ENCODE measurements around the gene TNNI2.
A peak's percentile ranks its signal among the peaks of the same experiment; 100 is the strongest.

TNNI2 gene

GRCh38 chr11:1851468-1852180 lies 12.8 kb downstream of the TNNI2 start:
- no peaks in the 10 kb centered on the region for H3K36me3 ChIP-seq (ENCODE audit: control insufficient read depth in 2 of 2, insufficient read depth in 1 of 2, low read length in 2 of 2)
- no peaks in the 10 kb centered on the region for H3K9me3 ChIP-seq (ENCODE audit: control insufficient read depth, insufficient read depth, low read depth, low read length)
- H3K27ac ChIP-seq (ENCODE audit: extremely low read depth, low read depth, low read length), result no peak overlapping the region
- POLR2A ChIA-PET, result no interaction called here
- H3K4me1 ChIP-seq (ENCODE audit: control insufficient read depth, insufficient read depth, low read length), result no peaks in the 10 kb centered on the region
- TF ChIP-seq KLF7 (tag by site-specific recombination; IDR thresholded peaks at IDR 0.05; ENCODE audit: borderline replicate concordance) (no peak), ZNF140 (tag by site-specific recombination; IDR thresholded peaks at IDR 0.05) (peak; percentile 59; the same call in 1 of the 2 replicates)
- no peak overlapping the region for H3K4me3 ChIP-seq (ENCODE audit: low read depth, low read length)
- CTCF ChIA-PET, result interaction anchor here (1.0 to 5.9 kb wide), 4 partner anchors 24 to 300 kb away, joined by 4 to 35 read pairs (median 6); no protein-coding TSS in a partner anchor

GRCh38 chr11:1852271-1852876 lies 13.6 kb downstream of the TNNI2 start:
- H3K36me3 ChIP-seq (ENCODE audit: control insufficient read depth in 2 of 2, insufficient read depth in 1 of 2, low read length in 2 of 2), result no peaks in the 10 kb centered on the region
- H3K4me3 ChIP-seq (ENCODE audit: low read depth, low read length), result no peak overlapping the region
- CTCF ChIA-PET, result interaction anchor here (0.6 to 1.7 kb wide), 3 partner anchors 60 to 299 kb away, joined by 3 to 9 read pairs (median 4); no protein-coding TSS in a partner anchor
- H3K27ac ChIP-seq (ENCODE audit: extremely low read depth, low read depth, low read length), result no peak overlapping the region
- POLR2A ChIA-PET, result no interaction called here
- TF ChIP-seq SP7 (tag by site-specific recombination; IDR thresholded peaks at IDR 0.05) (no peak), ZNF184 (tag by site-specific recombination; IDR thresholded peaks at IDR 0.05) (no peak), ZNF26 (tag by site-specific recombination; IDR thresholded peaks at IDR 0.05) (no peak), ZNF398 (tag by site-specific recombination; IDR thresholded peaks at IDR 0.05) (no peak)
- TF ChIP-seq, protein P1, sequence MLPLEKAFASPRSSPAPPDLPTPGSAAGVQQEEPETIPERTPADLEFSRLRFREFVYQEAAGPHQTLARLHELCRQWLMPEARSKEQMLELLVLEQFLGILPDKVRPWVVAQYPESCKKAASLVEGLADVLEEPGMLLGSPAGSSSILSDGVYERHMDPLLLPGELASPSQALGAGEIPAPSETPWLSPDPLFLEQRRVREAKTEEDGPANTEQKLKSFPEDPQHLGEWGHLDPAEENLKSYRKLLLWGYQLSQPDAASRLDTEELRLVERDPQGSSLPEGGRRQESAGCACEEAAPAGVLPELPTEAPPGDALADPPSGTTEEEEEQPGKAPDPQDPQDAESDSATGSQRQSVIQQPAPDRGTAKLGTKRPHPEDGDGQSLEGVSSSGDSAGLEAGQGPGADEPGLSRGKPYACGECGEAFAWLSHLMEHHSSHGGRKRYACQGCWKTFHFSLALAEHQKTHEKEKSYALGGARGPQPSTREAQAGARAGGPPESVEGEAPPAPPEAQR (tag by site-specific recombination; IDR thresholded peaks at IDR 0.05), result no peak
- TF ChIP-seq, protein P2, sequence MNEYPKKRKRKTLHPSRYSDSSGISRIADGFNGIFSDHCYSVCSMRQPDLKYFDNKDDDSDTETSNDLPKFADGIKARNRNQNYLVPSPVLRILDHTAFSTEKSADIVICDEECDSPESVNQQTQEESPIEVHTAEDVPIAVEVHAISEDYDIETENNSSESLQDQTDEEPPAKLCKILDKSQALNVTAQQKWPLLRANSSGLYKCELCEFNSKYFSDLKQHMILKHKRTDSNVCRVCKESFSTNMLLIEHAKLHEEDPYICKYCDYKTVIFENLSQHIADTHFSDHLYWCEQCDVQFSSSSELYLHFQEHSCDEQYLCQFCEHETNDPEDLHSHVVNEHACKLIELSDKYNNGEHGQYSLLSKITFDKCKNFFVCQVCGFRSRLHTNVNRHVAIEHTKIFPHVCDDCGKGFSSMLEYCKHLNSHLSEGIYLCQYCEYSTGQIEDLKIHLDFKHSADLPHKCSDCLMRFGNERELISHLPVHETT (tag by site-specific recombination; IDR thresholded peaks at IDR 0.05), result no peak
- H3K9me3 ChIP-seq (ENCODE audit: control insufficient read depth, insufficient read depth, low read depth, low read length), result no peaks in the 10 kb centered on the region
- H3K4me1 ChIP-seq (ENCODE audit: control insufficient read depth, insufficient read depth, low read length), result no peaks in the 10 kb centered on the region

DNA sequence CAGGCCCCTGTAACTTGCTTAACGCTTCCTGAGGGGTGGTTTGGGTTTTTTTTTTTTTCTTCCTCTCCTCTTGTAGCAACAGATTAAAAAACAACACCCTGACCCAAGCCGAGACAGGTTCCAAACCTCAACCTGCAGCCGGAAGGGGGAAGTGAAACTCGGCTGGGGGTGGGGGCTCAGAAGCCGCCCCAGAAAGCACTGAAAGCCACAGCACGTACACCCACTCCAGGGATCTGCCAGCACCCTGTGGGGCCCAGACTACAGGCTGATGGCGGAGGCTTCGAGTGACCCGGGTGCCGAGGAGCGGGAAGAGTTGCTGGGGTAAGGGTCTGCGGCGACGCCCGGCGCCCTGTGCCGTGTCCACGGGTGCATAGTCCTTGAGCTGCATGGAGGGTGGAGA lies 14.1 kb downstream of the TNNI2 start, which contains the start of gene LSP1:
LSP1 (plus strand) TSS at position 208 of the 400 bp plus-strand sequence; CDS start at position 269, 61 bp downstream.
- Histone ChIP-seq H3K9me3 (ENCODE audit: control insufficient read depth, insufficient read depth, low read depth, low read length) (no peaks in the 10 kb centered on the region), H3K36me3 (ENCODE audit: control insufficient read depth in 2 of 2, insufficient read depth in 1 of 2, low read length in 2 of 2) (no peaks in the 10 kb centered on the region), H3K27ac (ENCODE audit: extremely low read depth, low read depth, low read length) (no peak within 1 kb of the TSS), H3K4me1 (ENCODE audit: control insufficient read depth, insufficient read depth, low read length) (no peaks in the 10 kb centered on the region), H3K4me3 (ENCODE audit: low read depth, low read length) (no peak within 1 kb of the TSS)
- TF ChIP-seq, protein P3, sequence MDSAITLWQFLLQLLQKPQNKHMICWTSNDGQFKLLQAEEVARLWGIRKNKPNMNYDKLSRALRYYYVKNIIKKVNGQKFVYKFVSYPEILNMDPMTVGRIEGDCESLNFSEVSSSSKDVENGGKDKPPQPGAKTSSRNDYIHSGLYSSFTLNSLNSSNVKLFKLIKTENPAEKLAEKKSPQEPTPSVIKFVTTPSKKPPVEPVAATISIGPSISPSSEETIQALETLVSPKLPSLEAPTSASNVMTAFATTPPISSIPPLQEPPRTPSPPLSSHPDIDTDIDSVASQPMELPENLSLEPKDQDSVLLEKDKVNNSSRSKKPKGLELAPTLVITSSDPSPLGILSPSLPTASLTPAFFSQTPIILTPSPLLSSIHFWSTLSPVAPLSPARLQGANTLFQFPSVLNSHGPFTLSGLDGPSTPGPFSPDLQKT (IDR thresholded peaks at IDR 0.05; ENCODE audit: borderline replicate concordance, low read depth, low read length), result no peak
- CTCF ChIA-PET, result interaction anchor here (0.5 to 1.5 kb wide), 2 partner anchors 200 to 298 kb away, joined by 5 to 9 read pairs; no protein-coding TSS in a partner anchor
- POLR2A ChIA-PET, result no interaction called here

Data from HEK293 (cell line).